ENCODE data around the gene SLC44A2. TPM values are rescaled to one million over a fixed set of nuclear protein-coding genes. Genes with fewer than 3 reads are reported as not detected.

Gene SLC44A2
- total RNA-seq, 2 experiments from 2014 or later = 151 to 168 TPM

- no peak within 1 kb of the TSS for H3K4me3 Mint-ChIP-seq
- no peak for TF ChIP-seq CTCF (IDR thresholded peaks at IDR 0.05)
- no peaks in the 10 kb centered on the region for H3K27me3 Mint-ChIP-seq
- Histone ChIP-seq H3K4me1 (ENCODE audit: insufficient read depth, low read length) (peaks cover 10% of the 10 kb centered on the region), H3K27me3 (ENCODE audit: control insufficient read depth in 1 of 2, insufficient read depth in 2 of 2, low read length in 2 of 2) (no peaks in the 10 kb centered on the region), H3K36me3 (ENCODE audit: insufficient read depth, low read length) (no peaks in the 10 kb centered on the region), H3K9me3 (ENCODE audit: control insufficient read depth in 1 of 2, insufficient read depth in 1 of 2, low read length in 2 of 2) (no peaks in the 10 kb centered on the region), H3K27ac (ENCODE audit: low read depth in 1 of 2, low read length in 2 of 2) (no peak within 1 kb of the TSS), H3K4me3 (ENCODE audit: low read length) (no peak within 1 kb of the TSS)
- no peaks in the 10 kb centered on the region for H3K9me3 Mint-ChIP-seq
- H3K36me3 Mint-ChIP-seq (ENCODE audit: low read depth) = no peaks in the 10 kb centered on the region
- H3K4me1 Mint-ChIP-seq (ENCODE audit: low read depth) = peaks cover 25% of the 10 kb centered on the region
- intact Hi-C loops (cut with DNase I, micrococcal nuclease) = no loop called here
- H3K27ac Mint-ChIP-seq = no peak within 1 kb of the TSS
- DNase-seq (no peak), ATAC-seq (ENCODE audit: poor library complexity) (no peak)
- POLR2A ChIA-PET = no interaction called here
- CTCF ChIA-PET = interaction anchor here (1.3 kb wide), 1 partner anchor 58 kb away, joined by 5 read pairs; no protein-coding TSS in a partner anchor
Observed at GRCh38 chr19:10587022-10587838, 38.1 kb upstream of the SLC44A2 start, which contains the start of gene AP1M2. Gene AP1M2, minus strand, starts transcription at chr19:10587312. Its CDS starts 81 bp downstream, at chr19:10587231.

- intact Hi-C loops (cut with DNase I, micrococcal nuclease) = no loop called here
- Histone ChIP-seq H3K9me3 (ENCODE audit: control insufficient read depth in 1 of 2, insufficient read depth in 1 of 2, low read length in 2 of 2) (no peaks in the 10 kb centered on the region), H3K36me3 (ENCODE audit: insufficient read depth, low read length) (no peaks in the 10 kb centered on the region), H3K4me3 (ENCODE audit: low read length) (no peak overlapping the region), H3K4me1 (ENCODE audit: insufficient read depth, low read length) (peaks cover 10% of the 10 kb centered on the region), H3K27ac (ENCODE audit: low read depth in 1 of 2, low read length in 2 of 2) (no peak overlapping the region), H3K27me3 (ENCODE audit: control insufficient read depth in 1 of 2, insufficient read depth in 2 of 2, low read length in 2 of 2) (no peaks in the 10 kb centered on the region)
- ATAC-seq (ENCODE audit: poor library complexity) = no peak
- no peak overlapping the region for H3K4me3 Mint-ChIP-seq
- ChIA-PET POLR2A (no interaction called here), CTCF (no interaction called here)
- H3K27me3 Mint-ChIP-seq = no peaks in the 10 kb centered on the region
- no peak for TF ChIP-seq CTCF (IDR thresholded peaks at IDR 0.05)
- no peak overlapping the region for H3K27ac Mint-ChIP-seq
- no peak for DNase-seq
- peaks cover 25% of the 10 kb centered on the region for H3K4me1 Mint-ChIP-seq (ENCODE audit: low read depth)
- no peaks in the 10 kb centered on the region for H3K9me3 Mint-ChIP-seq
- no peaks in the 10 kb centered on the region for H3K36me3 Mint-ChIP-seq (ENCODE audit: low read depth)
Observed at GRCh38 chr19:10587839-10588150, 37.6 kb upstream of the SLC44A2 start.

GRCh38 chr19:10593148-10593547 is 32.2 kb upstream of the SLC44A2 start:
- Histone ChIP-seq H3K9me3 (ENCODE audit: control insufficient read depth in 1 of 2, insufficient read depth in 1 of 2, low read length in 2 of 2) (no peaks in the 10 kb centered on the region), H3K27me3 (ENCODE audit: control insufficient read depth in 1 of 2, insufficient read depth in 2 of 2, low read length in 2 of 2) (no peaks in the 10 kb centered on the region), H3K27ac (ENCODE audit: low read depth in 1 of 2, low read length in 2 of 2) (no peak overlapping the region), H3K36me3 (ENCODE audit: insufficient read depth, low read length) (no peaks in the 10 kb centered on the region), H3K4me1 (ENCODE audit: insufficient read depth, low read length) (peaks cover 26% of the 10 kb centered on the region), H3K4me3 (ENCODE audit: low read length) (no peak overlapping the region)
- Mint-ChIP-seq H3K27me3 (no peaks in the 10 kb centered on the region), H3K9me3 (no peaks in the 10 kb centered on the region), H3K27ac (no peak overlapping the region), H3K4me3 (no peak overlapping the region), H3K36me3 (ENCODE audit: low read depth) (no peaks in the 10 kb centered on the region), H3K4me1 (ENCODE audit: low read depth) (peaks cover 18% of the 10 kb centered on the region)
- ChIA-PET POLR2A (interaction anchor here (1.3 kb wide), 1 partner anchor 11 kb away, joined by 3 read pairs; no protein-coding TSS in a partner anchor), CTCF (no interaction called here)
- intact Hi-C loops (cut with DNase I, micrococcal nuclease) = no loop called here
- ATAC-seq (ENCODE audit: poor library complexity) (no peak), DNase-seq (no peak)
- TF ChIP-seq CTCF (IDR thresholded peaks at IDR 0.05) = no peak

Data from CD4-positive, alpha-beta T cell (primary cell).